ENCODE results near the gene TGFBRAP1. TPM values are rescaled to one million over a fixed set of nuclear protein-coding genes. Genes with fewer than 3 reads are reported as not detected.

The TGFBRAP1 gene
- total RNA-seq, 1 experiment from 2014 or later = 19.3 TPM

DNA sequence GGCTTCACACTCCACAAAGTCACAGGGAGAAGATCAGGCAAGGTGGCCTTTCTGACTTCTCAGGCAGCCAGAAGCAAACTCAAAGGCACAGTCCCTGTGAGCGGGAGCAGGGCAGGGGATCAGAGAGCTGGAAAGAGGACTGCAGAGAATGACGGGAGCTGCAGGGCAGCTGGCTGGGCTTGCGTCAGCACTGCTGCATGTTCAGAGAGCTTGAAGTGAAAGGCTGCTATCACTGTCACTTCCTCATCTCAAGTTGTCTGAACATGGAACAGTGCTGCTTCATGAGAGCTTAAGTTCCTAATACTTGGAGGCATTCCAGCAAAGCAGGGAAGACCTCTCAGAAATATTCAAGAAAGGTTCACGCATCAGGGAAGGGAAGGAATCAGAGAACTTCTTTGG is 20.4 kb downstream of the TGFBRAP1 start:
- no peak for DNase-seq (ENCODE audit: unreplicated experiment)
- TF ChIP-seq, protein P1, sequence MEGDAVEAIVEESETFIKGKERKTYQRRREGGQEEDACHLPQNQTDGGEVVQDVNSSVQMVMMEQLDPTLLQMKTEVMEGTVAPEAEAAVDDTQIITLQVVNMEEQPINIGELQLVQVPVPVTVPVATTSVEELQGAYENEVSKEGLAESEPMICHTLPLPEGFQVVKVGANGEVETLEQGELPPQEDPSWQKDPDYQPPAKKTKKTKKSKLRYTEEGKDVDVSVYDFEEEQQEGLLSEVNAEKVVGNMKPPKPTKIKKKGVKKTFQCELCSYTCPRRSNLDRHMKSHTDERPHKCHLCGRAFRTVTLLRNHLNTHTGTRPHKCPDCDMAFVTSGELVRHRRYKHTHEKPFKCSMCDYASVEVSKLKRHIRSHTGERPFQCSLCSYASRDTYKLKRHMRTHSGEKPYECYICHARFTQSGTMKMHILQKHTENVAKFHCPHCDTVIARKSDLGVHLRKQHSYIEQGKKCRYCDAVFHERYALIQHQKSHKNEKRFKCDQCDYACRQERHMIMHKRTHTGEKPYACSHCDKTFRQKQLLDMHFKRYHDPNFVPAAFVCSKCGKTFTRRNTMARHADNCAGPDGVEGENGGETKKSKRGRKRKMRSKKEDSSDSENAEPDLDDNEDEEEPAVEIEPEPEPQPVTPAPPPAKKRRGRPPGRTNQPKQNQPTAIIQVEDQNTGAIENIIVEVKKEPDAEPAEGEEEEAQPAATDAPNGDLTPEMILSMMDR (IDR thresholded peaks at IDR 0.05; ENCODE audit: unreplicated experiment) = no peak
- intact Hi-C loops (cut with micrococcal nuclease) = no loop called here
- Mint-ChIP-seq H3K4me1 (ENCODE audit: insufficient read depth, unreplicated experiment) (peaks cover 5% of the 10 kb centered on the region), H3K4me3 (ENCODE audit: unreplicated experiment) (no peak overlapping the region), H3K27me3 (ENCODE audit: insufficient read depth, unreplicated experiment) (no peaks in the 10 kb centered on the region), H3K9me3 (ENCODE audit: unreplicated experiment) (no peaks in the 10 kb centered on the region), H3K27ac (ENCODE audit: low read depth, unreplicated experiment) (no peak overlapping the region), H3K36me3 (ENCODE audit: insufficient read depth, unreplicated experiment) (peaks cover 22% of the 10 kb centered on the region)
- CTCF ChIA-PET = interaction anchor here (1.5 to 3.4 kb wide), 3 partner anchors 15 to 195 kb away, joined by 5 to 19 read pairs (median 7); partner anchors contain the start of gene TGFBRAP1
- POLR2A ChIA-PET = interaction anchor here (1.1 kb wide), 1 partner anchor 21 kb away, joined by 3 read pairs; no protein-coding TSS in a partner anchor
- BruUV-seq (replicated peaks) = no TSS peak

DNA sequence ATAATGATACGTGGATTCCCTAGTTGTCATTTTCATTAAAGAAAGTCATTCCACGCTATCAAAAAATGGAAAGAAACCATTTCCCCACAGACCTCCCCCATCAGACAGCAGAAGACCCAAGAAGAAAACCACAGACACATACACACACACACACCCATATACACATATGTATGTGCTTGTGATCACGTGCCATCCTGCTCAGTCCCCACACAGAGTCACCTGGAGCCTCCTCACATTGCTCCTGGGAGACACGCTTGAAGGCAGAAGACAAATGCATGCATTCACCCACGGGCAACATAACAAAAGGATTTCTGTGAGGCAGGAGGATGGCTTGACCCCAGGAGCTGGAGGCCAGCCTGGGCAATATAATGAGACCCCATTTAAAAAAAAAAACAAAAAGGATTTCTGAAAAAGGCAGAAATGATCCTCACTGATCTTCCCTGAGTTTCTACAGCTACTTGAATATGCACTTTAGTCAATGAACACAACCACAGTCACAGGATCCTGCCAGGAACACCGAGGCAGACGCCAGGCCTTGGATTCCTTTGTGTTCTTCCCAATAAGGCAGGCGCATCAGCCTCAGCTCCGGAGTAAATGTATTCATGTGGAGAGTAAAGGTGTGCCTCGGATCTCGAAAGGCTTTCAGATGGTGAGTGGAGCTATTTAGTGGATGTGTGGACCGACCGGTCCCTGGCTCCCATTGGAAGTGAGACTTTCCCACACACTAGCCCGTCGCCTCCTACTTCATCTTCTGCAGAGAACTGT is 21.0 kb downstream of the TGFBRAP1 start:
- POLR2A ChIA-PET = interaction anchor here (1.1 kb wide), 1 partner anchor 22 kb away, joined by 3 read pairs; no protein-coding TSS in a partner anchor
- BruUV-seq (replicated peaks) = no TSS peak
- DNase-seq (ENCODE audit: unreplicated experiment) = no peak
- TF ChIP-seq, protein P1 (IDR thresholded peaks at IDR 0.05; ENCODE audit: unreplicated experiment) = no peak
- Mint-ChIP-seq H3K4me3 (ENCODE audit: unreplicated experiment) (no peak overlapping the region), H3K27ac (ENCODE audit: low read depth, unreplicated experiment) (no peak overlapping the region), H3K4me1 (ENCODE audit: insufficient read depth, unreplicated experiment) (no peaks in the 10 kb centered on the region), H3K9me3 (ENCODE audit: unreplicated experiment) (no peaks in the 10 kb centered on the region), H3K36me3 (ENCODE audit: insufficient read depth, unreplicated experiment) (peaks cover 26% of the 10 kb centered on the region), H3K27me3 (ENCODE audit: insufficient read depth, unreplicated experiment) (no peaks in the 10 kb centered on the region)
- CTCF ChIA-PET = interaction anchor here (0.9 to 3.4 kb wide), 3 partner anchors 11 to 194 kb away, joined by 3 to 19 read pairs (median 5); no protein-coding TSS in a partner anchor
- intact Hi-C loops (cut with micrococcal nuclease) = no loop called here

DNA sequence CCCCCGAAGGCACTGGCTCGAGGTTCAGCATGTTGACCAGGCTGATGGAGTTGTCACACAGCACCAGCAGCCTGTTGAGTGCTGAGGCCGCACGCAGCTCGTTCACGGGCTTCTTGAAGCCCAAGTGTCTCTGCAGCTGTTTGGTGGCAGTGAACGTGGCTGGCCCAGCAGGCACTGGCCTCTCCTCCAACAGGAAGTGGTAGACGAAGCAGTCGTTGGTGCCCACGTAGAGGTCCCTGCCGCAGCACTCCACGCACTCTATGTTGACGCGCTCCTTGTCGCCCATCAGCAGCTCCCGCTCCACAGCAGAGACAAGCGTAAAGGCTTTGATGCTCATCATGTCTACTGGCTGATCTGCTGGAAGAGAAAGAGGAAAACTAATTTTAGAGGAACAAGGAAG is 21.6 kb downstream of the TGFBRAP1 start:
- CTCF ChIA-PET = interaction anchor here (0.9 to 3.4 kb wide), 2 partner anchors 11 to 14 kb away, joined by 3 to 19 read pairs; no protein-coding TSS in a partner anchor
- H3K4me3 Mint-ChIP-seq (ENCODE audit: unreplicated experiment) = no peak overlapping the region
- no peaks in the 10 kb centered on the region for H3K9me3 Mint-ChIP-seq (ENCODE audit: unreplicated experiment)
- intact Hi-C loops (cut with micrococcal nuclease) = no loop called here
- POLR2A ChIA-PET = no interaction called here
- no peak for DNase-seq (ENCODE audit: unreplicated experiment)
- TF ChIP-seq, protein P1 (IDR thresholded peaks at IDR 0.05; ENCODE audit: unreplicated experiment) = no peak
- no peak overlapping the region for H3K27ac Mint-ChIP-seq (ENCODE audit: low read depth, unreplicated experiment)
- no peaks in the 10 kb centered on the region for H3K27me3 Mint-ChIP-seq (ENCODE audit: insufficient read depth, unreplicated experiment)
- peaks cover 26% of the 10 kb centered on the region for H3K36me3 Mint-ChIP-seq (ENCODE audit: insufficient read depth, unreplicated experiment)
- no TSS peak for BruUV-seq (replicated peaks)
- H3K4me1 Mint-ChIP-seq (ENCODE audit: insufficient read depth, unreplicated experiment) = no peaks in the 10 kb centered on the region

DNA sequence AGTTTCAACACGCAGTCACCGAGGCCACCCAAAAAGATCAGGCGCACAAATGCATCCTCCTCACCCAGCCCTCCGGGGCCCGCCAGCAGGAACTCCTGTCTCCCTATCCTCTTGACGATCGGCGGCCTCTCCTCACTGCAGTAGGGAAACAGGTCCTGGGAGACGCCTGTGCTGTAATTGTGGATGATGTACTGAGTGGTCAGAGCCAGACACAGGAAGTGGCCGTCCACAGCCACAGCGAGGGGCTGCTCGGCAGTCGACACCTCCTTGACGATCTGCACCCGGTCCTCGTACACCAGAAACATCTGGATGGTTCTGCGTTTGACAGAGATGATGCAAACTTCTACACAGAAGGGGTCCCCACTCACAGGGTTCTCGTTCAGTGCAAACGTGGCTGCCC is 22.0 kb downstream of the TGFBRAP1 start:
- POLR2A ChIA-PET = no interaction called here
- H3K27ac Mint-ChIP-seq (ENCODE audit: low read depth, unreplicated experiment) = no peak overlapping the region
- no peaks in the 10 kb centered on the region for H3K27me3 Mint-ChIP-seq (ENCODE audit: insufficient read depth, unreplicated experiment)
- no peaks in the 10 kb centered on the region for H3K9me3 Mint-ChIP-seq (ENCODE audit: unreplicated experiment)
- peaks cover 23% of the 10 kb centered on the region for H3K36me3 Mint-ChIP-seq (ENCODE audit: insufficient read depth, unreplicated experiment)
- BruUV-seq (replicated peaks) = no TSS peak
- intact Hi-C loops (cut with micrococcal nuclease) = no loop called here
- CTCF ChIA-PET = interaction anchor here (0.6 kb wide), 1 partner anchor 1264 kb away, joined by 3 read pairs; no protein-coding TSS in a partner anchor
- no peak overlapping the region for H3K4me3 Mint-ChIP-seq (ENCODE audit: unreplicated experiment)
- DNase-seq (ENCODE audit: unreplicated experiment) = no peak
- no peaks in the 10 kb centered on the region for H3K4me1 Mint-ChIP-seq (ENCODE audit: insufficient read depth, unreplicated experiment)
- TF ChIP-seq, protein P1 (IDR thresholded peaks at IDR 0.05; ENCODE audit: unreplicated experiment) = no peak
